H1 (cell line): Measurements from ENCODE around the gene ZNF804B. TPM values are rescaled to one million over a fixed set of nuclear protein-coding genes. Genes with fewer than 3 reads are reported as not detected.
A peak's percentile ranks its signal among the peaks of the same experiment; 100 is the strongest.

Source experiments
- CTCF ChIA-PET: fragments of 300-600 bp; sonication (Branson Sonifier 250); formaldehyde crosslinking; loops from one replicate; lab custom pipeline; 2021; ENCODE audit not compliant: partially characterized antibody; lab: Charles Lee
- POLR2A ChIA-PET: fragments of 300-600 bp; sonication (Branson Sonifier 250); formaldehyde crosslinking; loops from one replicate; lab custom pipeline; 2021; ENCODE audit warnings: inconsistent platforms; ENCODE audit not compliant: partially characterized antibody; lab: Charles Lee
- DNase-seq, 2 experiments: peaks; one replicate each; pipeline versions ENCODE4 v3.0.0 to v3.0.0-alpha.2; 2010 to 2022; ENCODE audit warnings: low spot score in 2 of 2, low read depth in 1 of 2, mixed read lengths in 1 of 2
- FAIRE-seq: peaks from 2 replicates; lab custom pipeline; 2011; peaks lifted over from hg19 to GRCh38; lab: Jason Lieb, UNC
- H2AFZ ChIP-seq: 2 replicates; pipeline ENCODE4 v1.8.1; 2012; ENCODE audit warnings: low read length, inconsistent platforms
- H2AK5ac ChIP-seq: 2 replicates; pipeline ENCODE4 v1.6.1; 2013; ENCODE audit warnings: low read depth, low read length
- H2BK120ac ChIP-seq: replicated peaks from 2 replicates; pipeline ENCODE3; 2013; ENCODE audit warnings: low read depth, low read length, inconsistent platforms
- H2BK12ac ChIP-seq: 2 replicates; pipeline ENCODE4 v1.6.1; 2013; ENCODE audit warnings: low read depth, low read length
- H2BK15ac ChIP-seq: 2 replicates; pipeline ENCODE4 v1.6.1; 2013; ENCODE audit warnings: low read length
- H2BK20ac ChIP-seq: 2 replicates; pipeline ENCODE4 v1.6.1; 2013; ENCODE audit warnings: low read length
- H2BK5ac ChIP-seq: 2 replicates; pipeline ENCODE4 v1.6.1; 2013; ENCODE audit warnings: low read depth, low read length
- H3K14ac ChIP-seq: 2 replicates; pipeline ENCODE4 v1.6.1; 2013; ENCODE audit warnings: inconsistent platforms; ENCODE audit not compliant: insufficient read length
- H3K18ac ChIP-seq: 2 replicates; pipeline ENCODE4 v1.6.1; 2013; ENCODE audit warnings: low read length; ENCODE audit errors: extremely low read depth
- H3K23ac ChIP-seq: 2 replicates; pipeline ENCODE4 v1.6.1; 2013; ENCODE audit warnings: inconsistent platforms; ENCODE audit not compliant: insufficient read length
- H3K23me2 ChIP-seq: 2 replicates; pipeline ENCODE4 v1.6.1; 2013; ENCODE audit warnings: low read depth, low read length
- H3K27ac ChIP-seq: 2 replicates; pipeline ENCODE4 v1.6.1; 2011; ENCODE audit warnings: low read depth, low read length, inconsistent platforms
- H3K27me3 ChIP-seq, 4 experiments: replicated peaks in 1 of 4; 1 replicate in 1 of 4; 2 replicates in 3 of 4; pipeline versions ENCODE4 v1.6.1 to v1.8.1; 2011 to 2013; ENCODE audit warnings: low read length in 3 of 4, mild to moderate bottlenecking in 3 of 4, inconsistent platforms in 2 of 4, mixed read lengths in 2 of 4, moderate library complexity in 1 of 4; ENCODE audit not compliant: control insufficient read depth in 3 of 4, insufficient read depth in 3 of 4; ENCODE audit errors: extremely low read depth in 1 of 4
- H3K36me3 ChIP-seq, 4 experiments: 2 replicates each; pipeline versions ENCODE4 v1.6.1 to v1.8.1; 2011 to 2013; ENCODE audit warnings: mild to moderate bottlenecking in 4 of 4, low read length in 3 of 4, moderate library complexity in 2 of 4, control low read depth in 1 of 4, inconsistent platforms in 1 of 4; ENCODE audit not compliant: insufficient read depth in 4 of 4, control insufficient read depth in 2 of 4
- H3K4ac ChIP-seq: replicated peaks from 2 replicates; pipeline ENCODE3; 2013; ENCODE audit warnings: low read length, low read depth, mixed read lengths, inconsistent platforms; ENCODE audit not compliant: insufficient read length
- H3K4me1 ChIP-seq, 4 experiments: replicated peaks in 1 of 4; 1 replicate in 1 of 4; 2 replicates in 3 of 4; pipeline versions ENCODE4 v1.6.1 to v1.8.1; 2011 to 2013; ENCODE audit warnings: low read length in 3 of 4, inconsistent platforms in 2 of 4, mixed read lengths in 1 of 4; ENCODE audit not compliant: insufficient read depth in 4 of 4, control insufficient read depth in 3 of 4
- H3K4me2 ChIP-seq, 2 experiments: 2 replicates each; pipeline versions ENCODE4 v1.6.1 to v1.8.1; 2011 to 2013; ENCODE audit warnings: low read depth in 2 of 2, low read length in 2 of 2, control low read depth in 1 of 2, inconsistent platforms in 1 of 2, mild to moderate bottlenecking in 1 of 2; ENCODE audit not compliant: insufficient read depth in 1 of 2
- H3K4me3 ChIP-seq, 4 experiments: fragments of 200-600, 300-600 bp in 1 of 4; sonication (generic), shearing (Covaris generic), sonication (Bioruptor Twin) in 1 of 4; 2 replicates each; pipeline versions ENCODE4 v1.5.1 to v1.8.1; 2011 to 2016; ENCODE audit warnings: low read length in 4 of 4, low read depth in 3 of 4, control low read depth in 2 of 4, inconsistent platforms in 2 of 4, mild to moderate bottlenecking in 2 of 4, mixed read lengths in 1 of 4, moderate library complexity in 1 of 4; ENCODE audit not compliant: insufficient read depth in 2 of 4; ENCODE audit errors: extremely low read depth in 1 of 4
- H3K56ac ChIP-seq: replicated peaks from 2 replicates; pipeline ENCODE3; 2013; ENCODE audit warnings: low read depth, mild to moderate bottlenecking, mixed read lengths, low read length, inconsistent platforms; ENCODE audit not compliant: insufficient read length
- H3K79me1 ChIP-seq: 2 replicates; pipeline ENCODE4 v1.6.1; 2013; ENCODE audit warnings: low read depth, low read length, control low read depth
- H3K79me2 ChIP-seq, 2 experiments: 2 replicates each; pipeline versions ENCODE4 v1.6.1 to v1.8.1; 2012 to 2013; ENCODE audit warnings: low read length in 2 of 2, mild to moderate bottlenecking in 2 of 2, inconsistent platforms in 1 of 2; ENCODE audit not compliant: insufficient read depth in 2 of 2, control insufficient read depth in 1 of 2
- H3K9ac ChIP-seq, 4 experiments: replicated peaks in 1 of 4; 1 replicate in 1 of 4; 2 replicates in 3 of 4; pipeline versions ENCODE4 v1.6.1 to v1.8.1; 2011 to 2013; ENCODE audit warnings: low read depth in 3 of 4, low read length in 3 of 4, control low read depth in 2 of 4, mild to moderate bottlenecking in 2 of 4, moderate library complexity in 2 of 4, inconsistent platforms in 1 of 4; ENCODE audit errors: extremely low read depth in 1 of 4
- H3K9me3 ChIP-seq, 2 experiments: 2 replicates each; pipeline versions ENCODE4 v1.6.1 to v1.8.1; 2012 to 2013; ENCODE audit warnings: mild to moderate bottlenecking in 2 of 2, moderate library complexity in 2 of 2, control low read depth in 1 of 2, inconsistent platforms in 1 of 2, low read depth in 1 of 2, low read length in 1 of 2, mixed read lengths in 1 of 2; ENCODE audit not compliant: insufficient read depth in 2 of 2
- H4K20me1 ChIP-seq, 2 experiments: replicated peaks in 1 of 2; 2 replicates each; pipeline versions ENCODE3 to v1.8.1; 2011 to 2013; ENCODE audit warnings: inconsistent platforms in 2 of 2, low read length in 2 of 2, mild to moderate bottlenecking in 1 of 2; ENCODE audit not compliant: insufficient read depth in 2 of 2, control insufficient read depth in 1 of 2
- H4K5ac ChIP-seq: 2 replicates; pipeline ENCODE4 v1.6.1; 2013; ENCODE audit warnings: low read length, low read depth, mixed read lengths, inconsistent platforms; ENCODE audit not compliant: insufficient read length
- H4K8ac ChIP-seq: 2 replicates; pipeline ENCODE4 v1.8.0; 2013; ENCODE audit warnings: mild to moderate bottlenecking, moderate library complexity, low read length, inconsistent platforms; ENCODE audit not compliant: insufficient read depth; ENCODE audit errors: extremely low read depth
- H4K91ac ChIP-seq: replicated peaks from 2 replicates; pipeline ENCODE3; 2013; ENCODE audit warnings: low read length, mixed read lengths, inconsistent platforms; ENCODE audit not compliant: insufficient read length
- CREB1 ChIP-seq: IDR thresholded peaks from 2 replicates; pipeline ENCODE4 v1.6.1; 2012; ENCODE audit warnings: inconsistent platforms
- KDM1A ChIP-seq: fragments of 200-600, 300-600 bp; sonication (generic); IDR thresholded peaks from 2 replicates; pipeline ENCODE4 v1.7.1; 2016; ENCODE audit warnings: mild to moderate bottlenecking, low read length, borderline replicate concordance
- WGBS, 2 experiments: shearing (Covaris generic) in 1 of 2; methylation state at CpG; one replicate each; pipeline versions ENCODE4 v1.1.6 to v1.1.7; 2013 to 2015; ENCODE audit warnings: low lambda C conversion rate in 2 of 2, mixed read lengths in 2 of 2, inconsistent platforms in 1 of 2, low coverage in 1 of 2, missing lambda C conversion rate in 1 of 2; ENCODE audit not compliant: insufficient replicate concordance in 2 of 2, insufficient coverage in 1 of 2, insufficient read length in 1 of 2; ENCODE audit errors: extremely low coverage in 1 of 2, missing lambda C conversion rate in 1 of 2; 5-methylcytosine and 5-hydroxymethylcytosine counted together
- polyA plus RNA-seq, 7 experiments: library from polyadenylated mRNA; depleted of rRNA in 3 of 7; stranded (reverse) in 5 of 7; unstranded in 2 of 7; fragments of >200 nt in 5 of 7; fragments of 200-250 nt in 2 of 7; gene quantifications; 1 replicate in 5 of 7; 2 replicates in 1 of 7; 4 replicates in 1 of 7; pipeline versions ENCODE4 v1.2.1 to v1.2.3, GENCODE V29; 2011 to 2013; ENCODE audit warnings: missing spikeins in 2 of 7, mixed read lengths in 2 of 7
- total RNA-seq: library from RNA; stranded (reverse); fragmentation: NEBNext Ultra II Directional; extraction: Animal tissue kit (Norgen Biotek cat#: 25700); gene quantifications from 2 replicates; pipeline ENCODE4 v1.2.1, GENCODE V29; 2021
- TF ChIP-seq, protein P1 (sequence below), 3 experiments: IDR thresholded peaks; 1 replicate in 2 of 3; 2 replicates in 1 of 3; pipeline versions ENCODE4 v1.5.1 to v1.6.1; 2011; ENCODE audit warnings: low read length in 3 of 3, mild to moderate bottlenecking in 3 of 3, inconsistent platforms in 2 of 3, low read depth in 1 of 3, moderate library complexity in 1 of 3; ENCODE audit not compliant: insufficient read depth in 1 of 3; ENCODE audit errors: control extremely low read depth in 1 of 3

Gene ZNF804B
- total and polyA plus RNA-seq, 2 of the 8 experiments (the other 6 are each of a cell fraction or from before 2014, with no cell fraction given), result not detected

DNA sequence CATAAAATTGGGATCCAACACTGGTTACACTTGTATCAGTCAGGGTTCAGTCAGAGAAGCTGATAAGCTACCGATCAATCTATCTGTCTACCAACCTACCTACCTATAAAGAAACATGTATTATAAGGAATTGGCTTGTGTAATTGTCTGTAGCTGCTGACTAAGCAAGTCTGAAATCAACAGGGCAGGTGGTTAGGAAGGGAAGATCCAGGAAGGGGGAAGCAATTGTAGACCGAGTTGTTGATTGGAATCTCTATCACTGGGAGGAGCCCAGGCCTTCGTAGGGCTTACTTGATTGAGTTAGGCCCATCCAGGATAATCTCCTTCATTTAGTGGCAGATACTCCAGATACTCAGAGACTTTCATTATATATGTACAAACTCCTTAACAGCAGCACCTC lies 307.5 kb downstream of the ZNF804B start:
- WGBS, 2 experiments, result 97% methylated on average over 3 of the region's 3 CpGs; no CpG with 5 or more reads in 1 of the 2 experiments
- H2AFZ ChIP-seq, result peak overlapping the region; percentile 36; the same call in 1 of the 2 replicates
- TF ChIP-seq CREB1 (no peak), KDM1A (no peak)
- TF ChIP-seq, protein P1, sequence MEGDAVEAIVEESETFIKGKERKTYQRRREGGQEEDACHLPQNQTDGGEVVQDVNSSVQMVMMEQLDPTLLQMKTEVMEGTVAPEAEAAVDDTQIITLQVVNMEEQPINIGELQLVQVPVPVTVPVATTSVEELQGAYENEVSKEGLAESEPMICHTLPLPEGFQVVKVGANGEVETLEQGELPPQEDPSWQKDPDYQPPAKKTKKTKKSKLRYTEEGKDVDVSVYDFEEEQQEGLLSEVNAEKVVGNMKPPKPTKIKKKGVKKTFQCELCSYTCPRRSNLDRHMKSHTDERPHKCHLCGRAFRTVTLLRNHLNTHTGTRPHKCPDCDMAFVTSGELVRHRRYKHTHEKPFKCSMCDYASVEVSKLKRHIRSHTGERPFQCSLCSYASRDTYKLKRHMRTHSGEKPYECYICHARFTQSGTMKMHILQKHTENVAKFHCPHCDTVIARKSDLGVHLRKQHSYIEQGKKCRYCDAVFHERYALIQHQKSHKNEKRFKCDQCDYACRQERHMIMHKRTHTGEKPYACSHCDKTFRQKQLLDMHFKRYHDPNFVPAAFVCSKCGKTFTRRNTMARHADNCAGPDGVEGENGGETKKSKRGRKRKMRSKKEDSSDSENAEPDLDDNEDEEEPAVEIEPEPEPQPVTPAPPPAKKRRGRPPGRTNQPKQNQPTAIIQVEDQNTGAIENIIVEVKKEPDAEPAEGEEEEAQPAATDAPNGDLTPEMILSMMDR (IDR thresholded peaks at IDR 0.05; ENCODE audit: control extremely low read depth in 1 of 3, insufficient read depth in 1 of 3, low read depth in 1 of 3, low read length in 3 of 3), result no peak

More for the DNA sequence above, 307.5 kb downstream of the ZNF804B start:
- Histone ChIP-seq H3K27me3 (no peaks in the 10 kb centered on the region), H3K9ac (no peak overlapping the region), H3K4me3 (no peak overlapping the region), H3K14ac (no peak overlapping the region), H3K36me3 (no peaks in the 10 kb centered on the region), H3K4me2 (no peak overlapping the region), H3K23me2 (no peaks in the 10 kb centered on the region; the same call in 1 of the 2 replicates), H2BK5ac (no peak overlapping the region), H2BK12ac (no peak overlapping the region), H3K79me1 (no peaks in the 10 kb centered on the region), H3K4ac (no peak overlapping the region), H3K27ac (no peak overlapping the region), H2BK20ac (no peak overlapping the region), H4K8ac (no peak overlapping the region), H3K79me2 (no peaks in the 10 kb centered on the region), H2BK15ac (no peak overlapping the region), H4K91ac (no peak overlapping the region), H4K20me1 (no peaks in the 10 kb centered on the region), H3K18ac (no peak overlapping the region), H3K4me1 (no peaks in the 10 kb centered on the region), H3K56ac (no peak overlapping the region), H3K9me3 (no peaks in the 10 kb centered on the region), H2AK5ac (no peak overlapping the region), H3K23ac (no peak overlapping the region), H2BK120ac (no peak overlapping the region), H4K5ac (no peak overlapping the region)
- FAIRE-seq (no peak), DNase-seq (no peak)
- ChIA-PET CTCF (interaction anchor here (0.7 to 1.5 kb wide), 3 partner anchors 17 to 230 kb away, joined by 3 read pairs; no protein-coding TSS in a partner anchor), POLR2A (no interaction called here)
